ENCODE measurements around the gene SREBF2.

SREBF2 gene

GRCh38 chr22:41908411-41909309 lies 75.8 kb downstream of the SREBF2 start:
- no peak for DNase-seq (ENCODE audit: low read depth)

DNA sequence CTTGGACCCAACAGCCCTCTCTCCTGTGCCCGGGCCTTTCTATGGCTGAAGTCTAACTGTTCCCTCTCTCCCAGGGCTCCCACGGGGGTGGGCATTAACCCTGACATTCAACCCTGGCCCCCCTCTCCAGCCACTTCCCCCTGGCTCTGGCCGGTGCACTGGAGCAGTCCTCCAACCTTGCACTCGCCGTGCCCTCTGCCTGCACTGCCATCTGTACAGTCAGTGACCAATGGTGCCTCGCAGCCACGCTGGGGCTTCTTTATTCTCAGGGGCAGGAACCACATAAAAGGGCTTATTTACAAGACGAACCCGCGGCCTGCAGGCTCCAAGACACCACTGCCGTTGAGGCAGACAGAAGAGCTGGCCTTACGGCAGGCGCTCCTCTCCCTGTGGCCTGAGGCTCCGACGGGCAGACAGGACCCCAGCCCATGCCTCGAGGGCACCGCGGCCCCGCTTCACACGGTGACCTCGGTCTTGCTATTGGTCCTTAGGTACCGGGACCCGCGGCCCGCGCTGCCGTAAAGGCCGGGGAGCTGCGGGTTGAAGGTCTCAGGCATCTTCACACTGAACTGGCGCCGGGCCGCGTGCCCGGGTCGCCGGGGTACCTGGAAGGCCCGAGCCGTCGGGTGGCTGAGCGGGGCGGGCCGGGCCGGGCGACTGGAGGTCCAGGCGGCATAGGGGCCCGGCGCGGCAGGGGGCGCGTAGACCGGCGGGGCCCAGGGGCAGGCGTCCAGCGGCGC lies 76.6 kb downstream of the SREBF2 start:
- no peak for DNase-seq (ENCODE audit: low read depth)

DNA sequence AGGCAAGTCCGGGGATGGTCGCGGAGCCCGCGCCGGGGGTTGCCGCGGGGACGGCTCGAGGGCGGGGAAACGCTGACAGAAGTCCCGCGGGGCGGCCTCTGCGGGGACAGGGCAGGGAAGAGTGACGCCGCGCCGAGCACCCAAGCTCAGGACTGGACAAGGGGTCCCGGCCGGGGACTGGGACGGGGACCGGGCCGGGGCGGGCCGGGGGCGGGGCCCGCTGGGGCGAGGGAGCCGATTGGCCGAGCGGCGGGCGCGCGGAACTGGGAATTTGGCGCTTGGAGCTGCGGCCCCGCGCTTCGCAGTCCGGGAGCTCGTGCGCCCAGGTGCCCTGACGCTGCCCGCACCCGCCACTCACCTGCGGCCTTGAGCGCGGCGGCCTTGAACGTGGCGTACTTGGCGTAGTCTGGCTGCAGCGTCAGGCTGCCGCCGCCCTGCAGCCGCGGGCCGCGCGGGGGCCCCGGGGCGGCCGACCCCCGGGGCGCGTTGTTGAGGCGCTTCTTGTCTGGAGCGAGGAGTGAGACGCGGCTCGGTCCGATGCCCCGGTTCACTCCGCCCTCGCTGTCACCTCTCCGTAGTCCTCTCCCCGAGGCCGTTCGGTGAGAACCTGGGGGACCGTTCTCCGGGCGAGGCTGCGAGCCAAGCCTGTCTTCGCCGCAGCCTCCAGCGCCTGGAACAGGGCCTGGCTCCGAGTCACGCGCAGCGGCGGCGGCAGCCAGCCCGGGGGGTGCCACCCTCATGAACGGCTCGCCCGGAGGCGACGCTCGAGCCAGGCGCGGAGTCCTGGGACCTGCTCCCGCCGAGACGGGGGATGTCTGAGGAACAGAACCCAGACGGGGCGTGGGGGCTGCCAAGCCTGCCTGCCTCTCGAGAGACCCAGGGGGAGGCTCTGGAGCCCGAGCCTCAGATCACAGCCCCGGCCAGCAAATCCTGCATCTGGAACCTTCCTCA lies 77.4 kb downstream of the SREBF2 start:
- DNase-seq (ENCODE audit: low read depth), result no peak

DNA sequence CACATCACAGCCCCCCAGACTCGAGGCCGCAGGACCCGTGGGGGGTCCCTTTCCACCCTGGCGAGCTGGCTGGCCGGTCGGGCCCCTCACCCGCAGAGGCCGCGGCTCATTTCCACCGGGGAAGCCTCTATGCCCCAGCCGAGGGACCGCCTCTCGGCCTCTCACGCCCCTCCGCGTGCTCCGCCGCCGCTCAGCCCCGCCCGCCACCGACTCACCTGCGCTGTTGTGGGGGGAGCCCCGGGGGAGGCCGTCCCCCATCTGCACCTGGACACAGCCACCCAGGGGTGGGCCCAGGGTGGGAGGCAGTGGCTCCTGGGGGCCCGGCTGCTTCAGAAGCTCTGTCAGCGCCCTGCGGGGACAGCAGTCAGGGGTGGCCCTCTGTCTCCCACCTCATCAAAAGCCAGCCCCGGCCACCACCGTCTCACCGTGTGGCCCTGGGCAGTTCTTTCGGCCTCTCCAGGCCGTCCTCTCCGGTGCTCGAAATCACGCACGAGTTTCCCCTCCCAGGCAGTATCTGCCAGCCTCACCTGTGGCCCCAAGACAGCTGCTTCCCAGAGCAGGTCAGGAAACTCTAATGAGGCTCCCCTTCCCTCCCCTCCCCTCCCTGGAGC lies 78.2 kb downstream of the SREBF2 start:
- DNase-seq (ENCODE audit: low read depth), result no peak

DNA sequence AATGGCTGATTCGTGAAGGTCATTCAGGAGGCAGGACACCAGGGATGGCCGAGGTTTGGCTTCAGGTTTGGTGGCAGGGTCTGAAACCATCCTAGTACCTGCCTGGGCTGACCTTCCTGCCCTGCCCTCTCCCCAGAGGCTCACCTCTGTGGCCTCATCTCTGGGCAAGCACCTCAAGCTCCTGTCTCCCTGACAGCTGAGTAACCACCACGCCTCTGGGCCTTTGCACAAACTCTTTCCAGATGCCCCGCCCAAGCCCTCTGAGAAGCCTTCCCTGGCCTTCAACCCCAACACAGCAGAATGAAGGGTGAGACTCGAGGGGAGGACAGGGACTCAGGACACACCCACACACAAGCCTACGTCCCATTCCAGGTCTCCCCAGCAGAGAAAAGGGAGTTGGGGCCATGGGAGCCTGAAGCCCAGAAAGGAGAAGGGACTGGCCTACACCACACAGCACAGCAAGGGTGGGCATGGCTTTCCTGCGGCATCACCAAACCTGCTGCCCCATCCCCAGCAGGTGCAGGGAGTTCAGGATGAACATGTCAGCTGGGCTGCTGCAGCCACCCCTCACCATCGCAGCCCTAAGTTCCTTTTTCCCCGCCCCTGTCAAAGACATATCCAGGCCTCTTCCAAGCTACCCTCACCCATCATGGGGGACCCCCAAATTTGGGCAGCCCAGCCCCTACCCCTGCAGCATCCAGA lies 79.6 kb downstream of the SREBF2 start:
- DNase-seq (ENCODE audit: low read depth), result no peak

DNA sequence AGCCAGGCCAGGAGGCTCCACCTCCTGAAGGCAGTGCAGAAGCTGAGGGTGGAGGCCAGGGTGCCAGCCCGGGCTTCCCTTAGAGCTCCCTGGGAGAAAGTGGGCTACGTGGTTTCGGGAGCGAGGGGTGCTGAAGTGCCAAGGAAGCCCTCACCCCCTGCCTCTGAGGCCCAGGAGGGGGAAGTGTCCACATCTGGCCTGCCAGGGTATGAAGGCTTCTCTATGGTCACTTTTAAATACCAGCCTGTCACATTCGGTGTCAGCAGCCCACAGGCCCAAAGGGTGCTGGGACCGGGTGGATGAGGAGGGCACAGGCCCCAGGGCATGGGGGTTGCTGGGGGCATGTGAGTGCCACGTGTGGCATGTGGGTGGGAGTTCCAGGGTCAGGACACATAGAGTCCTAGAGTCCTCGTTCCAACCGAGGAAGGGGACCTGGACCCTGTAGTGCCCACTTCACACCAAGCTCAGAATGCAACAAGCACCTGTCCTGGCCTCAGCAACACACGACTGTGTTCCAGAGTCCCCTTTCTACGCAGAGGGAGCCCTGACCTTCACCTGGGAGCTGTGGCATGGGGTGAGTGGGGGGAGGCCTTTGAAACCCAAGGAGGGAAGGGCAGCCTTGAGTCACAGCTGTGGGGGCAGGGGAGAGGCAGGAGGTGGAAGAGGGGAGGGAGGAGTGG lies 80.3 kb downstream of the SREBF2 start:
- DNase-seq (ENCODE audit: low read depth), result no peak

GRCh38 chr22:41913842-41914534 lies 81.1 kb downstream of the SREBF2 start:
- no peak for DNase-seq (ENCODE audit: low read depth)

- DNase-seq (ENCODE audit: low read depth), result no peak
These were observed 81.7 kb downstream of the SREBF2 start for GRCh38 chr22:41914611-41915034.

DNA sequence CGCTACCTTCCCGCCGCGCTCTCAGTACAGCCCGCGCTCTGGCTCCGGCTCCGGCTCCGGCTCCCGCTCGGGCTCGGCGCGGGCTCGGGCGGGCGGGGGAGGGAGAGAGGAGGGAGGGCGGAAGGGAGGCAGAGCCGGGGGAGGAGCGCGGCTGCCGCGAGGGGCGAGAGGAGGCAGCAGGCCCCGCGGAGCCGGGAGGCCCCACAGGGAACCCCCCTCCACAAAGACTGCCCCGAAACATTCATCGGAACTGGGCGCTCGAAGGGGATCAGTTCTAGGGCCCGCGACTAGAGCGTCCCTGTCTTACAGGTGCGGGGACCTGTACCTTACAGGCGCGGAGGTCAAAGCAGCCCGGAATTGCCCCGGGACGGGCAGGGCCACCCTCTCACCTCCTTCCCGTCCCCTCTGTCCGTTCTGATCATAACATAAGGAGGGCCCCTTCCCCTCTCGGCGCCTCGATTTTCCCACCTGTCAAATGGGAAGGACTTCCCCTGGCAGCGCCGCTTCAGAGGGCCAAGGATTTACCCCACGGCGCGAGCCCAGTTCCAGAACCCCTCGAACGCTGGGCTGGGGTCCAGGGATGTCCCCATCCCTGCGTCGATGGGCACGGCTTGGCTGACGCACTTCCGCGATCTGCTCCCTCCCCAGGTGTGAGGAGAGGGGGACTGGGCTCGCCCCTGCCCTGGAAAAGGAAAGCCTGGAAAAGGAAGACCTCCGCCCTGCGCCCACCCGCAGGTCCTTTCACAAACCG lies 82.3 kb downstream of the SREBF2 start, which contains the start of gene SHISA8:
Gene SHISA8, minus strand, starts transcription at position 40 of the 751 bp plus-strand sequence. CDS start 407 bp downstream, outside the sequence.
- peak; percentile 54 for DNase-seq (ENCODE audit: low read depth)

DNA sequence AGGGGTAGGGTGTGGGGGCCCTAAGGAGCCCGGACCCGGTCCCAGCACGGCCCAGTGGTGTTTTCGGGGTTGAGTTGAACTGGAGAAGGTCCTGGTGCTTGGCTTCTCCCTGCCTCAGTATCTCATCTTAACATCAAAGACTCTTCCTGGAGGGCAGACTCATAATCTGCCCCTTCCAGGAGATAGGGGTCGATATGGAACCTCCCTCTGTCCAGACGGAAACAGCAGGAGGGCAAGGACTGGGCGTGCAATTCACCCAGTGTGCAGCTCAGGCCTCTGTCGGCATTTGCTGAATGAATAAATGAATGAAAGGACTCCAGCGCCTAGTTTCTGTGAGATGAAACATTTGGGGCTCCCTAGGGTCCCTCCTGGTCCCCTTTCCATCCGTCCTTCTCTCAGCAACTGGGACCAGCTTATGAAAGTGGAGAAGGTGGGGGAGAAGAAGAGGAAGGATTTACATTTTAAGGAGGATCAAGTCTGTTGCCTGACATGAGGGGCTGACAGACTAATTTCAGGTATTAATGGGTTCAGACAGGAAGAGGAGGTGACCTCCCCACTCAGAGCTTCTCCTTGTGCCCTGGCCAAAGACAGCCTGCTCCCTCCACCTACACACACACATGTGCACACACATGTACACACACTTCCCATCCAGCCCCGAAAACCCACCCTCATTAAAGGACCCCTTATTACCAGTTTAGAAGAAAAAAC lies 83.0 kb downstream of the SREBF2 start:
- DNase-seq (ENCODE audit: low read depth), result no peak

DNA sequence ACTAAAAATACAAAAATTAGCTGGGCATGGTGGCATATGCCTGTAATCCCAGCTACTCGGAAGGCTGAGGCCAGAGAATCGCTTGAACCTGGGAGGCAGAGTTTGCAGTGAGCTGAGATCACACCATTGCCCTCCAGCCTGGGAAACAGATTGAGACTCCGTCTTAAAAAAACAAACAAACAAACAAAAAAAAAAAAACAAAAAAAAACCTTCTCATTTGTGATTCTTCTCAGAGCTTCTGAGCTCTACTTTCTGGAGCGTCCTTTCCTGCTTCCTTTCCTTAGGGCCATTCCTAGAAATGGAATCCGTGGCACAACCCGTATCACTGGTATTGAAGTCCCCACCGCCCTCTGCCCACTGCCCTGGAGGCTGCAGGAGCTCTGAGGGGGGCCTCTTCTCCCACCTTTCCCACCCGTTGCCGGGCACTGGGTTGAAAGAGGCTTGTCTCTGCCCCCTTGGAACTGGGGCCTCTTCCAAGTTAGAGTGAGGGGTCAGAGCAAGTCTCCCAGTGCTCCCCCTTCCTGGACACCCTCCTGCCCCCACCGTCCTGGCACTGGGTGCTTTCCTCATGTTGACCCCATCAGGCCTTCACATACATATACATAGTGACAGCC lies 83.9 kb downstream of the SREBF2 start:
- DNase-seq (ENCODE audit: low read depth), result no peak

DNA sequence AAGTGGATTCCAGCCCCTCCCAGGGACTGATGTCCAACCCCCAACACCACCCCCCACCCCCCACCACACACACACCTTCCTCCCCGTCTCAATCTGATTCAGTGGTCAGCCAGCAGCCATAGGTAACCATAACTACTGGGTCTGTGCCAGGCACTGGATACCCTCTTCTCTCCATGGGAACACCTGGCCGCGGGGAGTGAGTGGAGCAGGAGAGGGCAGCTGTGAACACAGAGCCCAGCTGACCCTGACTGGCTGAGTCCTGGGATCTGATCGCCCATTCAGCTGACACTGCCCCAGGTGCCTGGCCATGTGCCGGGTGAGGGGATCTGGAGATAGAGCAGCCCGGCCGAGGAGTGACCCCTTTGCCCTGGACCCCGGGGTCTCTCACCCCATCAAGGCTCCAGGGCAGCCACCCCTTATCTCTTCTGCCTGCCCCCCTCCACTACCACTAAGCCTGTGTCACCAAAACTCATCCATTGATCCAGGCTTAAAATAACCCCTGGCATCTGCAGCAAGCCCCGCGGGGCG lies 84.5 kb downstream of the SREBF2 start:
- DNase-seq (ENCODE audit: low read depth), result no peak

DNA sequence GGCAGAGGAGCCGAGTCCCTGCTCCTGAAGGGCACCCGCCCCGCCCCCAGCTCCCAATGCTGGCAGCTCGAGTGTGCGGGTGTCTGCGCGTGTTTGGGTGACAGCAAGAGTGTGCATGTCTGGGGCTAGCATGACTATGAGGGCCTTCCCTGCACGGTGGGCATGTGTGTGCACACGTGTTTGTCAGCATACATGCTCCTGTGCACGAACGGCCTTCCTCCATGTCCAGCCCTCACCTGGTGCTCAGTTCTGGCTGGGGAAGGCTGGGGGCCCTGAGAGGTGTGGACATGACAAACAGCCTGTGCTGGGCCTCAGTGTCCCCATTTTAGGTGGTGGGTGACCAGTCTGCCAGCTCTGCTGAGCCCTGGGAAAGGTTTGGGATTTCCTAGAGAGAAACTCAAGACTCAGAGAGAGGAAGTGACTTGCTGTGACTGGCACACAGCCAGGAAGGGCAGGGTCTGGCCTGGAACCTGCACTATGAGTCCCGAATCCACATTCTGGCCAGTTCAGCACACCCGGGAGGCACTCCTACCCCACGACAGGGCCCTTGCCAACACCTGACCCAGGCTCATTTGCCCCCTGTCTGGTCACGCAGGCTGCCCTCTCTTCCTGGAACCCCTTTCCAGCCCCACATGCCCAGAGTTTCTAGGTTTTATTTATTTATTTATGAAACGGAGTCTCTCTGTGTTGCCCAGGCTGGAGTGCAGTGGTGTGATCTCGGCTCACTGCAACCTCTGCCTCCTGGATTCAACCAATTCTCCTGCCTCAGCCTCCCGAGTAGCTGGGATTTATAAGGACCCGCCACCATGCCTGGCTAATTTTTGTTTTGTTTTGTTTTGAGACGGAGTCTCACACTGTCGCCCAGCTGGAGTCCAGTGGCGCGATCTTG lies 85.2 kb downstream of the SREBF2 start:
- DNase-seq (ENCODE audit: low read depth), result no peak

DNA sequence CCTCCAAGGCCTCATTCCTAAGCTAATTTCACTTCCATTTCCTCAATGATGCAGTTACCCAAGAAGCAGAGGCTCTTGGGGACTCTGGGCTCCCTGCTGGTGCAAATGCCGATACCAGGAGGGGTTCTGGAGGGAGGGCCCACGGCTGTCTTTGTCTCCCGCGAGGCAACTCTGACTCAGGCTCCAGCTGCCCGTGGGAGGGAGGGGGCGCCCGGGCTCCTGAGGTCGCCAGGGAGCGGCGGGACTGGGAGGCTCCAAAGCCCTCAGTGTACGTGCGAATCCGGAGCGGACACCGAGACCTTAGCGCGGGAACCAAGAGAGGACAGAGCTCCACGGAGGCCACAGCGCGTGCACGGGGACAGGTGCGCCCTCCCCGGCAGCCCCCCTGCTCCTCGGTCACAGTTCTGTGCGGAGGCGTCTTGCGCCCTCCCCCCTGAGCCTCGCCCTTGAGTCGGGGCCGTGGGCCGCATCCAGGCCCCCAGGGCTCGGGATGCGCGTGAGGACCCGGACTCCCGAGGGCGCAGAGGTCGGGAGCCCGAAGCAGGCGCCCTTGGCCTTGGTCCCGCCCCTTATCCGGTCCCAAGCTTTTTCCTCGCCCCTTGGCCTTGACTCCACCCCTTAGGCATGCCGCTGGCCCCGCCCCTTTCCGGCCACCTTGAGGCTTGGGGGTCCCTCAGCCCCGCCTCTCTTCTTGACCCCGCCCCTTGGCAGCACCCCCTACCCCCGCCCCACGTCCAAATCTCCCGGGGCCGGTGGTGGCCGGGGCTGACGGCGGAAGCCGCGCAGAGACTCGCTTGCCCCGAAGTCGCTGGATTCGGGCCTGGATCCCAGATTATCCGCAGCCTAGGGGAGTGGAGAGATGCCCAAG lies 86.7 kb downstream of the SREBF2 start:
- no peak for DNase-seq (ENCODE audit: low read depth)

- no peak for DNase-seq (ENCODE audit: low read depth)
These were observed 87.5 kb downstream of the SREBF2 start for GRCh38 chr22:41920271-41920976.

Measured in T follicular helper cell (primary cell).